ENCODE results near the gene LYZ. TPM values are rescaled to one million over a fixed set of nuclear protein-coding genes. Genes with fewer than 3 reads are reported as not detected.

Gene LYZ
- total RNA-seq, 1 experiment from 2014 or later, result not detected

- no peaks in the 10 kb centered on the region for H3K23me2 ChIP-seq (ENCODE audit: insufficient read length, low read depth, low read length, poor library complexity, severe bottlenecking)
- no peak overlapping the region for H3K4me3 Mint-ChIP-seq
- H3K9me3 Mint-ChIP-seq, result peaks cover 0 to 4% of the 10 kb centered on the region in 2 experiments; a peak in 2 of 5 replicates
- no peak overlapping the region for H3K14ac ChIP-seq (ENCODE audit: insufficient read depth, low read length)
- H3T11ph ChIP-seq (ENCODE audit: low read length), result no peak overlapping the region
- no peak overlapping the region for H2BK20ac ChIP-seq (ENCODE audit: low read depth, low read length, poor library complexity, severe bottlenecking)
- H3K4me1 Mint-ChIP-seq, result no peaks in the 10 kb centered on the region
- no CpG with 5 or more reads among the region's 1 CpG for WGBS (ENCODE audit: extremely low coverage, insufficient read length, low lambda C conversion rate)
- no peak overlapping the region for H3K4me2 ChIP-seq (ENCODE audit: insufficient read depth, insufficient read length, low read length)
- H3K9ac ChIP-seq (ENCODE audit: extremely low read depth, insufficient read length, low read length), result no peak overlapping the region
- no peak overlapping the region for H4K8ac ChIP-seq (replicated peaks; ENCODE audit: insufficient read length, low read depth, low read length)
- H3K27ac ChIP-seq (ENCODE audit: insufficient read length, low read depth, low read length), result no peak overlapping the region
- H2AFZ ChIP-seq (ENCODE audit: low read length), result no peak overlapping the region
- H2BK5ac ChIP-seq (ENCODE audit: insufficient read length, low read length), result no peak overlapping the region
- H2BK12ac ChIP-seq (ENCODE audit: insufficient read length, low read depth, low read length), result no peak overlapping the region
- TF ChIP-seq CTCF (conservative IDR thresholded peaks at IDR 0.05), result no peak
- H2BK15ac ChIP-seq (ENCODE audit: low read depth, low read length), result no peak overlapping the region
- peaks cover 8 to 29% (median 19%) of the 10 kb centered on the region in 3 experiments; a peak in 5 of 7 replicates for H3K36me3 Mint-ChIP-seq (ENCODE audit: insufficient read depth in 1 of 3, low read depth in 3 of 3)
- H3K27me3 Mint-ChIP-seq (ENCODE audit: low read depth), result no peaks in the 10 kb centered on the region
- no peaks in the 10 kb centered on the region for H3K27me3 ChIP-seq (ENCODE audit: insufficient read depth, low read length)
- DNase-seq, result no peak
- no peak overlapping the region for H4K91ac ChIP-seq (ENCODE audit: insufficient read length, low read depth, low read length)
- no peak overlapping the region for H3K56ac ChIP-seq (ENCODE audit: insufficient read length, low read depth, low read length)
- H4K20me1 ChIP-seq (ENCODE audit: control insufficient read depth, insufficient read depth, insufficient read length), result no peaks in the 10 kb centered on the region
- no peak overlapping the region for H2AK5ac ChIP-seq (ENCODE audit: insufficient read length, low read length)
- no peaks in the 10 kb centered on the region for H3K79me2 ChIP-seq (ENCODE audit: insufficient read depth, low read length)
- H3K79me1 ChIP-seq (ENCODE audit: insufficient read depth, low read depth, low read length, poor library complexity, severe bottlenecking), result no peaks in the 10 kb centered on the region
- H3K4me1 ChIP-seq (ENCODE audit: insufficient read depth, low read length), result no peaks in the 10 kb centered on the region
- H3K27ac Mint-ChIP-seq, result peak overlapping the region in 1 of 3 experiments; percentile 1; a peak in 1 of 7 replicates
- no peak overlapping the region for H3K23ac ChIP-seq (ENCODE audit: insufficient read length, low read depth, low read length)
- H3K4ac ChIP-seq (ENCODE audit: low read depth, low read length), result no peak overlapping the region
- H2BK120ac ChIP-seq (ENCODE audit: low read depth, low read length, poor library complexity, severe bottlenecking), result no peak overlapping the region
- no peaks in the 10 kb centered on the region for H3K9me3 ChIP-seq (ENCODE audit: control insufficient read depth, low read depth, low read length)
- H3K18ac ChIP-seq (ENCODE audit: insufficient read length, low read depth, low read length), result no peak overlapping the region
- H4K5ac ChIP-seq (ENCODE audit: insufficient read length, low read depth, low read length), result no peak overlapping the region
These were observed 47.9 kb downstream of the LYZ start for GRCh38 chr12:69396041-69396440.
